ENCODE data around the gene SPEG.
A peak's percentile ranks its signal among the peaks of the same experiment; 100 is the strongest.

SPEG gene

DNA sequence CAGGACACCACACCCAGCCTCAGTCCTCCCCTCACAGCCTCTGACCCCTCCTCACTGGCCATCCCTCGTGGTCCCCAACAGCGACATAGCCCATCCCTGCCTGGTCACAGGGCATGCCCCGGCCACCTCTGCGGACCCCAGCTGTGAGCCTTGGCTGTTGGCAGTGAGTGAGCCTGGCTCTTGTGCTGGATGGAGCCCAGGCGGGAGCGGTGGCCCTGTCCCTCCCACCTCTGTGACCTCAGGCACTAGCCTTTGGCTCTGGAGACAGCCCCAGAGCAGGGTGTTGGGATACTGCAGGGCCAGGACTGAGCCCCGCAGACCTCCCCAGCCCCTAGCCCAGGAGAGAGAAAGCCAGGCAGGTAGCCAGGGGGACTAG is 8.6 kb upstream of the SPEG start:
- no peak for DNase-seq

DNA sequence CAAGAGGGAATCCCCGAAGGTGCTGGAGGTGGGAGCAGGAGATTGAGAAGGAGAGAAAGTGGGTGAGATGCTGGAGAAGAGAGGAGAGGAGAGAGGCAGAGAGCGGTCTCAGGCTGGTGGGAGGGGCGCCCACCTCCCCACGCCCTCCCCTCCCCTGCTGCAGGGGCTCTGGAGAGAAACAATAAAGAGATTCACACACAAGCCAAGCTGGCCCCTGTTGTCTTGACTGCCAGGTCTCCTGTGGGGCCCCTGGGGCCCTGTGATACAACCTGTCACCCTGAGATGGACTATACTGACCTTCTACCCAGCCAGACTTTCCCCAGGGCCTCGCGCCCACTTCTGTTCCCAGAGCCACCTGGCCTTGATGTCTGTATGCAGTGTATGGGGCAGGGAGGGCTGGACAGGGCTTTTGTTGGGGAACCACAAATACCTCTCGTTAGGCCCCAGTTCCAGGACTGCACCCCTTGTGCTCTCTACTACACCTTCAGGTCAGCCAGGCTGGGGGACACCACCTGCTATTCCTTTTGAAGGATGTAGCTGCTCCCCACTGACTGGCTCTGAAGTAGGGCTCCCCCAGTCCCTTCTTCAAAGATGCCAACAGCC is 8.0 kb upstream of the SPEG start:
- no peak for DNase-seq

GRCh38 chr2:219428469-219428868 is 6.2 kb upstream of the SPEG start:
- DNase-seq = no peak

- no peak for DNase-seq
These were observed 4.6 kb upstream of the SPEG start for GRCh38 chr2:219429958-219430606.

DNA sequence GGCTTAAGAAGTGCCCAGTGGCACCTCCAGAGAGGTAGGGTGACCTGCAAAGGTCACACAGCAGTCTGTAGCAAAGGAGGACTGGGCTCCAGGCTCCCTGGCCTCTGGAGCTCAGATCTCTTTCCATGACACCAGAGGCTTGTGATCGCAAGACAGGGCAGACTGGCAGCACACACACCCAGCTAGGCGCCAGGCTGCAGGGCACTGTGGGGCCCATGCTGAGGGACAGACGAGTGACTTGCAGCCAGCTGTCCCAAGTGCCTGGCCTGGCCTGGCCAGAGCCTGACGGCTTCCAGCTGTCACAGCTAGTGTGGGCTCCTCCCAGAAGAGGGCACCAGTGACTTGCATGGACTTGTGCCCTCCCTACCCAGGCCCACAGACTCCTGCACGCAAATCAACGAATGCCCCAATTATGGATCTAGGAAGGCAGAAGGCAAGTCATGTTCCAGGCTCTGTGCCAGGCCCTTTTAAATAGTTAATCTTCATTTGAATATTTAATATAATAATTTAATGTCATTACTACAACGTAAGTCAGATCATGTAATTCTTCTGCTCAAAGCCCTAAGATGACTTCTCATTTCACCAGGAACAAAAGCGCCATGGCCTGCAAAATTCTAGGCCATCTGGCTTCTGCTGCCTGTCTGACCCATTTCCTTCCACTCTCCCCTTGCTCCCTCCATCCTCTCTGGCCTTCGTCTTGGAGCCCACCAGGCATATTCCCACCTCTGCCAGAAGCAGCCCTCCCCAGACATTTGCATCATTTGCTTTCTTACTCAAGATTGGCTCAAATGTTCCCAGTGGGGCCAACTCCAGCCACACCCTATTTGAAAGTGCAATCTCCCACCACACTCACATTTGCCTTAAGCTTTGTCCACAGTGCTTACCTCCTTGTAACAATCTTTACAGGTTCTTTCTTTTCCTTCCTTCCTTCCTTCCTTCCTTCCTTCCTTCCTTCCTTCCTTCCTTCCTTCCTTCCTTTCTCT is 3.7 kb upstream of the SPEG start:
- no peak for DNase-seq

GRCh38 chr2:219433666-219434467 is 776 bp upstream of the SPEG start:
- DNase-seq = no peak

DNA sequence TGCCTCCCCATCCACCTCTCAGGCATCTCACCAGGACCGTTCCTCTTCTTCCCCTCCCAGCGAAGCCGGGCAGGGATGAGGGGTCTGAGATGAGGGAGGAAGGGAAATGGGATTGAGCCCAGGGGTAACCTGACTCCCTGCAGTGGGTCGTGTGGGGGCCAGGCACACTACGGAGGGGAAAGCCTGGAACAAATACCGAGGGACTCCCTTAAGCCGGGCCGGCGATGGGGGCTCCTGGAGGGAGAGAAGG is 250 bp upstream of the SPEG start:
- no peak for DNase-seq

- no peak for DNase-seq
These were observed 1.1 kb downstream of the SPEG start for GRCh38 chr2:219435701-219436100.

- DNase-seq = no peak
These were observed 1.8 kb downstream of the SPEG start for GRCh38 chr2:219436491-219436890.

DNA sequence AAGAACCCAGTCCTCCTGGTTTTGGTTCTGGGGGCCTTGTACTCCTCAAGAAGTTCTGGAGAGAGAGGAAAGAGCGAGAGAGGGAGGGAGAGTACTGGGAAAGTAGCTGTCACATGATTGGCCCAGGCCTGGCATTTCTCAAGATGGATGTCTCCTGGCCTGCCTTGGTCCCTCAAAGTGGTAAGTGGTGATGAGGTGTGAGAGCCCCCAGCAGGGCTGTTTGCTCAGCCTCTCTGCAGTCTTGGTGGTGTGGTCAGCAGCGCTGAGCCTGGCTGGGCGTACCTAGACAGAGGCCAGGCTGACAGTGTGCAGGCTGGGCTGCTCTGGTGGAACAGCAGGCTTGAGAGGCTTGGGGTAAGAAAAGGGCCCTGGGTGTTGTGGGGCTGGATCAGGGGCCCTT is 2.5 kb downstream of the SPEG start:
- DNase-seq = no peak

GRCh38 chr2:219437690-219438206 is 3.1 kb downstream of the SPEG start:
- DNase-seq = no peak

DNA sequence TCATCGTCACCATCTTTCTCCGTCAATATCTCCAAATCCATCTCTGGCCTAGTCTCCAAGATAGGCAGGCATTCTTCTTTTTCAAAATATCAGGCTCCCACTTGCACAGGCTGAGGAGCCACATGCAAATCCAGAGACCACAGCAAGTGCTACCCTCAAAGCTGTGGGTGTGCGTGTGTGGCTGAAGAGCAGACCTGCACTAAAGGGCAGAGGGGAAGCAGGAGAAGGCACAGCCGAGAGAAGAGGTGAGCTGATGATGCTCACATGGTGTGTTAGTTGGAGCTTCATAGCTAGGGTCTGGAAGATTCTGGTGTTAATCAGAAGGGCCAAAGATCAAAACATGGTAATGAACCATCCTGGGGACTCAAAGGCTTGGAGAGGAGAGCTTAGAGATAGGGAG is 3.8 kb downstream of the SPEG start:
- no peak for DNase-seq

- DNase-seq = no peak
These were observed 4.9 kb downstream of the SPEG start for GRCh38 chr2:219439506-219439905.

GRCh38 chr2:219440388-219441256 is 6.0 kb downstream of the SPEG start:
- DNase-seq = no peak

DNA sequence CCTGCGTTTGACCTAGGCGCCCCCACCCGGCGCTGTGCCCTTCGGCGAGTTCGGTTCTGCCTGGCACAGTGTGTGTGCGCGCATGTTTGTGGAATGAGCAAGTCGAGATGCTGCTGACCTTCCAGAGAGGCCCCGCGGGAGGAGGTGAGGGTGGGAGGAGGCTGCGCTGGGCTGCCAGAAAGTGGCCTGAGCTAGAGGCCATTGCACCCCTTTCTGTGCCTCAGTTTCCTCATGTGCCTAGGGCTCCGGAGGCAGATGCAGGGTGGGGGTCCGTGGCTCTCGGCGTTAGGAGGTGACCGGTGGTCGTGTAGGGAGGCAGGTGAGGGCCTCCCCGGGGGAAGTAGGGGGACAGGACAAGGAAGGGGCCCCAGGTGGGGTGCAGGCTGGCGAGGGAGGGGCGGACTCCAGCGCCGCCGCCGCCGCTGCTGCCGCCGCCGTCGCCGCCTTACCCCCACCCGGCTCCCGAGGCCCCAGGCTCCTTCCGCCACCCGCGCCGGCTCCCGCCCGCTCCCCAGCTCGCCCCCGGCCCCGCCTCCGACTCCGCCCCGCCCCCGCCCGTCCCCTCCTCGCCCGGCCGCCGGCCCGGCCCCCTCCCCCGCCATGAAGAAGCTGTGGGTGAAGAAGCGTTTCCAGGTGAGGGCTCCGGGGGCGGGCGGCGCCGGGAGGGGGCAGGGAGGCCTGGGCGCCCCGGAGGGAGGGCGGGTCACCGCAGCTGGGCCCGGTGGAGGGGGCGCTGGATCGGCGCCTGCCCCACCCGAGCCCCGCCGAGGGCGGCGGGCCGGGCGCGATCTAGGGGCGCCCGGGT is 7.0 kb downstream of the SPEG start:
- peak; percentile 30 for DNase-seq

DNA sequence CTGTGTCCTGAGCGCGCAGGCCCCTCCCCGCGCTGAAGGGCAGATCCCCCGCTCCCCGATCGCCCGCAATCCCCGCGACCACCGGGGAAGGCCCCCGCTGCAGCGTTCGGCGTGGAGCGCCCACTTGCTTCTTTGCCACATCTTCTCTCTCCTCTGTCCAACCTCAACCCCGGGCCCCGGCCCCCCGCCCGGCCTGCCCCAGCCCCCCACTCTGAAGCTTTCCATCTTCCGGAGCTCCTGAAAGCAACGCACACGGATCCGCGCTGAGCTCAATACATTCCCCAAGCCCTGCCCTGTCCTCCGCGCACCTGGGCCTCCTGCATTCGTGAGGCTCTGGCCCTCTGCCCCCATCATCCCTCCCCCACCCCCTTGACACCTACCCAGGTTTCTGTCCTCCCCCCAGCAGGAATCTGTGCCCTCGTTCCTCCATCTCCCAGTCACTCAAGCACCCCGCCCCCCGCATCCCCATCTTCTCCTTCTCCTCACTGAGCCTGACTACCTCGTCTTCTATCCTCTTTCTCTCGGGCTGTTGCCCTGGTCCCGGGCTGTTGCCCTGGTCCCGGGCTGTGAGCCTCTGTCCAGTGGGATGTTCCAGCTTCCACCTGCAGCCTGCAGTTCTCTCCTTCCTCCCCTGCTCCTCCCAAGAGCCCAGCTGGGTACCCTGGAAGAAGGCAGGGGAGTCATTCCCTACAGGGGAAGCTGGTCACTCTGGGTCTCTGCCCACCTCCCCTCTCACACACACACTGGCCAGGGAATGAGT is 7.8 kb downstream of the SPEG start:
- no peak for DNase-seq

- DNase-seq = no peak
These were observed 8.5 kb downstream of the SPEG start for GRCh38 chr2:219443016-219443696.

DNA sequence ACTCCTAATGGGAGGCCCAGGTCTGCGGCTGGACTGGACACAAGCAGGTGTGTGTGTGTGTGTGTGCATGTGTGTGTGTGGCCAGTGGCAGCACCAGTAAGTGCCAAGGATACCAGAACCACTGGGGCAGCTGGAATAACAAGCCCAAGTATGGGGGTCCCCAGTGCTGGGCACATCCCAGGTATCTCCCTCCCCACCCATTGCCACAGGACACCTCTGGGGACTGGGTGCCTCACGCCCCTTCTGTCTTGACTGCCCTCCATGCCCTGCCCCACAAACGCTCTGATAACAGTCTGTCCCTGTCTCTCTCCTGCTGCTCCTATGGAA is 9.0 kb downstream of the SPEG start:
- no peak for DNase-seq

DNA sequence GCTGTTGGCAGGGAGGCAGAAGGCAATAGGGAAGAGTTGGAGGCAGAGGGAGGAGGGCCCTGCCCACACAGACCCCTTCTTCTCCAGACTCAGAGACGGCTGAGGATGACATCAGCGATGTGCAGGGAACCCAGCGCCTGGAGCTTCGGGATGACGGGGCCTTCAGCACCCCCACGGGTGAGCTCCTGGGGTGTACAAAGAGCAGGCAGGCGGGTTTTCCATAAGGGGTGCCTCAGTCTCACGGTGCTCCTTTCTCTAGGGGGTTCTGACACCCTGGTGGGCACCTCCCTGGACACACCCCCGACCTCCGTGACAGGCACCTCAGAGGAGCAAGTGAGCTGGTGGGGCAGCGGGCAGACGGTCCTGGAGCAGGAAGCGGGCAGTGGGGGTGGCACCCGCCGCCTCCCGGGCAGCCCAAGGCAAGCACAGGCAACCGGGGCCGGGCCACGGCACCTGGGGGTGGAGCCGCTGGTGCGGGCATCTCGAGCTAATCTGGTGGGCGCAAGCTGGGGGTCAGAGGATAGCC is 10.0 kb downstream of the SPEG start:
- DNase-seq = no peak

DNA sequence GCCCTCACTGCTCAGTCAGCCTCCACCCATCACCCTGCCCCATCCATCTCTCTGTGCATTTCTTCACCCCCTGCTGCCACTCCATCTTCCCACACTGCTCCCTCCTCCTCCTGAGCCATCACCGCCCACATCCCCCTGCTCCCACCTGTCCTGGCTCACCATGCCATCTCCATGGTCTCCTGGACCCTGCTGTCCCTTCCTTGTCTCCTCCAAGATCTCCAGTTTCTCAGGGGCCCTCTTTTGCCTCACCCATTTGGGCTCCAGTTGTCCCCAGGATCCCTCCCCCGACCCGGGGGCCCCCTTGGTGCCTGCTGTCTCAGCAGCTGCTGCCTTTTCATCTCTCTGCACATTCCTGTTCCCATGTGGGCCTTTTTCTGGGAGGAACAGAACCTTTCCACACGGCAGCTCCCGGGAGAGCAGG is 10.6 kb downstream of the SPEG start:
- DNase-seq = no peak
